ENCODE results near the gene GET4.
"Not testable (repeated sequence)": the region's sequence is repeated elsewhere in the genome, so short reads cannot be mapped to it uniquely, and the experiment has no call there.

GET4 gene

GRCh38 chr7:846958-847650, 29.2 kb upstream of the GET4 start:
- DNase-seq, result not testable (repeated sequence)

GRCh38 chr7:847728-848127, 28.6 kb upstream of the GET4 start:
- DNase-seq, result not testable (repeated sequence)

- DNase-seq, result no peak
Measured at GRCh38 chr7:849145-849544, 27.2 kb upstream of the GET4 start.

GRCh38 chr7:849781-850180, 26.6 kb upstream of the GET4 start:
- DNase-seq, result no peak

GRCh38 chr7:851204-851603, 25.1 kb upstream of the GET4 start:
- DNase-seq, result no peak

GRCh38 chr7:853366-854117, 22.8 kb upstream of the GET4 start:
- no peak for DNase-seq

- DNase-seq, result no peak
Measured at GRCh38 chr7:854118-854775, 22.1 kb upstream of the GET4 start.

- no peak for DNase-seq
Measured at GRCh38 chr7:855686-856369, 20.5 kb upstream of the GET4 start.

GRCh38 chr7:856444-857095, 19.8 kb upstream of the GET4 start:
- no peak for DNase-seq

- no peak for DNase-seq
Measured at GRCh38 chr7:857661-858060, 18.7 kb upstream of the GET4 start.

- no peak for DNase-seq
Measured at GRCh38 chr7:859359-860030, 16.9 kb upstream of the GET4 start.

GRCh38 chr7:860149-860548, 16.2 kb upstream of the GET4 start:
- DNase-seq, result no peak

- DNase-seq, result no peak
Measured at GRCh38 chr7:861222-861621, 15.1 kb upstream of the GET4 start.

GRCh38 chr7:862157-862556, 14.2 kb upstream of the GET4 start:
- no peak for DNase-seq

GRCh38 chr7:863106-863505, 13.2 kb upstream of the GET4 start:
- no peak for DNase-seq

GRCh38 chr7:865921-866320, 10.4 kb upstream of the GET4 start:
- no peak for DNase-seq

- no peak for DNase-seq
Measured at GRCh38 chr7:867001-867405, 9.4 kb upstream of the GET4 start.

GRCh38 chr7:867406-868188, 8.8 kb upstream of the GET4 start:
- DNase-seq, result no peak

- no peak for DNase-seq
Measured at GRCh38 chr7:868189-868486, 8.2 kb upstream of the GET4 start.

GRCh38 chr7:869348-869747, 7.0 kb upstream of the GET4 start:
- no peak for DNase-seq

- DNase-seq, result no peak
Measured at GRCh38 chr7:871900-872537, 4.3 kb upstream of the GET4 start.
